ENCODE data around the gene POLQ.

DNA sequence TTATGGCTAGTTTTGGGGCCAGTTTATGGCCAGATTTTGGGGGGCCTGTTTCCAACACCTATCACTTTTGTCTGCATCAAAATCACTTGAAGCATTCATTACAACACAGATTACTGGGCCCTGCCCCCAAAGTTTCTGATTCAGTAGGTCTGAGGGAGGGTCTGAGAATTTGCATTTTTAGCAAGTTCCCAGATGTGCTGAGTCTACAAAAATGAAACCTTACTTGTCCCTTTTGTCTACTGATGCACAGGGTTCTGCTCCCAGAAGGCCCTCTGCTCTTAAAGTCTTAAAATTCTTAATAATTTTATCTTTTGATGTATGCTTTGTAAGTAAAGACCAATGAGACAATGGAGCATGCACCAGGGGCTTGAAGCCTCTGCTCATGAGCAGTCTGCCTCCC is 146.0 kb downstream of the POLQ start:
- no peak for TF ChIP-seq YY1 (IDR thresholded peaks at IDR 0.05; ENCODE audit: insufficient read depth, insufficient read length)
- TF ChIP-seq ZNF274 (IDR thresholded peaks at IDR 0.05; ENCODE audit: low read depth, low read length), result no peak
